NCI-H2171 treated with DMSO at 0.1 percent for 48 hours (cell line): Measurements from ENCODE around the gene HIRA.

Source experiments
- DNase-seq: peaks from one replicate; lab custom pipeline; 2025; lab: John Stamatoyannopoulos, UW

HIRA gene

GRCh38 chr22:19440411-19441195 lies 9.1 kb upstream of the HIRA start:
- DNase-seq, result no peak

GRCh38 chr22:19438298-19438697 lies 6.8 kb upstream of the HIRA start:
- DNase-seq, result peak; percentile 98

DNA sequence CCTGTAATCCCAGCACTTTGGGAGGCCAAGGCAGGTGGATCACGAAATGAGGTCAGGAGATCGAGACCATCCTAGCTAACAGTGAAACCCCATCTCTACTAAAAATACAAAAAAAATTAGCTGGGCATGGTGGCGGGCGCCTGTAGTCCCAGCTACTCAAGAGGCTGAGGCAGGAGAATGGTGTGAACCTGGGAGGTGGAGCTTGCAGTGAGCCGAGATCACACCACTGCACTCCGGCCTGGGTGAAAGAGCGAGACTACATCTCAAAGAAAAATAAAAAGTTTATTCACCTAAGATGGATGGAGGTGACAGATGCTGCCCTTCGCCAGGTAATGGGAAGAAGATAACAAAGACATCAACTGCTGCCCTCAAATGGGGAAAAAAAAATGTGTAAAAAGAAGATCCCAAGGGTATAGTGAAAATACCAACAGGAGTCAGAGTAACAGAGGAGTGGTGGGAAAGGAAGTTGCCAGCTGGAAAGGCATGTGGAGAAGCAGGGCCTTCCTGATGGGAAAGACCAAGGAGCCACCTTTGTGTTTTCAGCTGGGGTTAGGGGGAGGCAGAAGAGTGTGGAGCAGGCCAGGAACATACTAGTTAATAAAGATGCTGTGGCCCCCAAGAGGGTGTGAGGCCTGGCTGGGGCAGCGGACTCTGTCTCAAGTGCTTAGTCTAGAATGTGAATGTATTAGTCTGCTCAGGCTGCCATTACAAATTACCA lies 5.1 kb upstream of the HIRA start:
- DNase-seq, result peak; percentile 91

GRCh38 chr22:19434829-19435580 lies 3.5 kb upstream of the HIRA start:
- no peak for DNase-seq

DNA sequence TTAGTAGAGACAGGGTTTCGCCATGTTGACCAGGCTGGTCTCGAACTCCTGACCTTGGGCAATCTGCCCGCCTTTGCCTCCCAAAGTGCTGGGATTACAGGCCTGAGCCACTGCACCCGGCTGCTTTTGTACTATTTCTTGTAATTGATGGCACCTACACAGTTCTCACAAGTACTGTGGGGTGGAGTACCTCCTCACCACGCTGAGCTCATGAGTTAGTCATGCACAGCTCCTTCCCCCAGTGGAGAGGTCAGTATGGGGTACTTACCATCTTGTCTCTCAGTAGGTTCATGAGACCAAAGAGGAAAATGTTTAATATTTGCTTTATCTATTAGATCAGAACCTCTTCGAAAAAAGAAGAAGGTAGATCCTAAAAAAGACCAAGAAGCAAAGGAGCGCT lies 2.9 kb upstream of the HIRA start:
- DNase-seq, result no peak

DNA sequence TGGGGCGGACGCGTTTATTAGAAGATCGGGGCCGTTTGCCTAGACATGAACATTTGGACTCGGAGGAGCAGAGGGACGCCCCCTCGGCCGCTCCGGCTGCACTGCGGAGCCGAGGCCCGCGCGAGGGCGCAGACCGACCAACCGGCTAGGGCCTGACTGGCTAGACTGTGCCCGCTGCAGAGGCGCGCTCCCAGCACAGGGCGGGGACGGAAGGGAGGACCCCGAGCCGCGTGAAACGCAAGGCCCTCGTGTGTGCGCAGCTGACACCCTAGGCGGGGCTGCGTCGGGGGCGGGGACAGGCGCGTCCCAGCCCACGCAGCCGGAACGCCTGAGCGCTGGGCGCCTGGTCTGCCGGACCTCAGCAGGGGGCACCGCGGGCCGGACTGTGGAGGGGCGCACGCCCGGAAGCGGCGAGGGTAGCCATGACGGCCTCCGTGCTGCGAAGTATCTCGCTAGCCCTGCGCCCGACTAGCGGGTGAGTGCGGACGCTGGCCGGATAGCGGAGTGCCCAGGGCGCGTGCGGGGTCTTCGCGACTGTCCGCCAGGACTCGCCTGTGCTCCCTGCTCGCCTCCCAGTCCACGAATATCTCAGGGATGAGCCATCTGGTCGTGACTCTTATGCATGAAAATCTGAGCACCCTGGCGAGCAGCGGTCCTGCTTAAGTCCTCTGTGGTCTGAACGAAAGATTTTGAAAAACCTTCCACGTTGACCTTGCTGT lies 759 bp upstream of the HIRA start, which contains the start of gene MRPL40:
TSS of gene MRPL40 (plus strand) at position 413 of the 719 bp plus-strand sequence. CDS start at position 423, 10 bp downstream.
- peak; percentile 89 for DNase-seq

GRCh38 chr22:19430890-19431541 lies 517 bp downstream of the HIRA start:
- peak; percentile 33 for DNase-seq

DNA sequence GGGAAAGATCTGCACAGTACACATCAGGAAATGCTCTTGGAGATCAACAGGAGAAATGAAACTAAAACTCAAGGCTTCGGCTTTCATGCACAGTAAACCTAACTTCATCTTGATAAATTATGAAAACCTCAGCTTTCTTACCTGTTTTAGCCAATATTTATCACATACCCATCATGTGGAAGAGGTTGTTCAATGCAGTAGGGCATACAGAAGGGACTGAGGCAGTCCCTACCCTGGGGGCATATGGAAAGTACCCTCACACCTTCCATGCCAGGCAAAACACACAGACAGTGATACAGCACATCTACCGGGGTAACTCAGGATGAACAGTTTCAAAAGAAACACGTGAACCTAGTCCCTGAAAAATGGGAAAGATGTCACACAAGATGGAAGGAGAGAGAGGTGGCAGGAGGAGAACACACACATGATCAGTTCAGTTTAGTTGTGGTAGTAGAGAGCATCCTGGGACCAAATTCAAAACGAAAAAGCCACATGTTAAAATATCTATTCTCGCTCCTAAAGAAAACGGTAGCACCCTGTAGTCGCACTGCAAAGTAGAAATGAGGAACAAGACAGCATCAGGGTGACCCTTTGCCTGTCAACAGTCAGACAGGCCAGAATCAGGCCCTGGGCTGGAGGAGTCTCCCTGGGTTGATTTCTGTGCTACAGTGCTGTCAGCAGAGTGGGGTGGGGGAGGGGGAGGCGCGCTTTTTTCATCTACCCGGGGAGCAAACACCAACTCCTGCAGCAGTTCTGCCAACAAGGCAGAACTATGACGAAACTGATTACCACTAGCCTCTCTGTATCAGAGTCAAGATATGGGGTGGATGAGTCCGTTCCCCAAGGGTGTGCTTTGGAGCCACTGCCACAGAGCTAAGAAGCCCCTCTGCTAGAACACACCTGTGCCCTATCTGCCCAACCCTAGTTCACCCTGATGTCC lies 1.3 kb downstream of the HIRA start:
- DNase-seq, result peak; percentile 33

GRCh38 chr22:19424186-19424500 lies 7.4 kb downstream of the HIRA start:
- no peak for DNase-seq

DNA sequence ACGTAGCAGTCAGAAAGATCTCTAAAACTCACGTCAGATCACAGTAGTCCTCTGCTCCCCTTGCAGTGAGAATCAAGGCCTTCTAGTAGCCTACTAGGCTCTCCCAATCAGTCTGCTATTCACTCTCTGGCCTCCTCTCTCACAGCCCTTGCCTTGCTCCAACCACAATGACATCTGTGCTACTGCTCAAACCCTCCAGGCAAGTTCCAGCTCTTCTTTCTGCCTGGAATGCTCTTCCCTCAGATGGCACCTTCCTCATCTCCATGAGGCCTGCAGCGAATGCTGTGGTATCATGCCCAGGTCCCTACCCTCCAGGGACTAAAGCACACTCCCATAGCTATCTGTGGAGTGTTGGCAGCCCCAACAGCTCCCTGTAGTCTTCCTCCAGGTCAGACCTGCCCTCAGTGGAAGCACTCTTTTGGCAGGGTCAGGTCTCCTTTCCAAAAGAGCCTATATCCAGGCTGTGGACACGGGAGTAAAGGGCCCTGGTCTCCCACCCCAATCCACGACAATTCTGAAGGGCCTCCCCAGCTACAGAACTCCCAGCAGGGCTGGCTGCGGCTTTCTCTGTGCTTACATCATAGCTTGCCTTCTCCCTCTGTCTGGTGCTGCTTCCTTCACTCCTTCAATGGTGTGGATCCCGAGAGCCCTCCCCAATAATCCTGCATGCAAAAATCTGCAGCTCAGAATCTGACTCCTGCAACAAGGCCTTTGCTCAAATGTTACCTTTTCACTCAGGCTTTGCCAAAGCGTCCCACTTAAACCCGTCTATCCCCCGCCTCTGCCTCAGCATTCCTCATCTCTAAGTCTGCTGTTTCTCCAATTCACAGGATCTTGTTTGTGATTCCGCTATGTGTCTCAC lies 8.9 kb downstream of the HIRA start:
- no peak for DNase-seq

DNA sequence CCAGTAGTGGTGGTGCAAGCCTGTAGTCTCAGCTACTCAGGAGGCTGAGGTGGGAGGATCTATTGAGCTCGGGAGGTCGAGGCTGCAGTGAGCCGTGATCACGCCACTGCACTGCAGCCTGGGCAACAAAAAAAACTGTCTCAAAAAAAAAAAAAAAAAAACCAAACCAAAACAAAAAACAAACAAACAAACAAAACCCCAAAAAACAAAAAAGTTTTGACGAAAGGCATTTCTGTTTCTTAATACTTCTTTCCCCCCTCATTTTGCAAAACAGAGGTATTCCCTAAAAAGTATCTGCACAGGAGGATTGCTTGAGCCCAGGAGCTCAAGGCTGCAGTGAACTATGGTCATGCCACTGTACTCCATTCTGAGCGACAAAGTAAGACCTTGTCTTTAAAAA lies 11.2 kb downstream of the HIRA start:
- DNase-seq, result no peak

DNA sequence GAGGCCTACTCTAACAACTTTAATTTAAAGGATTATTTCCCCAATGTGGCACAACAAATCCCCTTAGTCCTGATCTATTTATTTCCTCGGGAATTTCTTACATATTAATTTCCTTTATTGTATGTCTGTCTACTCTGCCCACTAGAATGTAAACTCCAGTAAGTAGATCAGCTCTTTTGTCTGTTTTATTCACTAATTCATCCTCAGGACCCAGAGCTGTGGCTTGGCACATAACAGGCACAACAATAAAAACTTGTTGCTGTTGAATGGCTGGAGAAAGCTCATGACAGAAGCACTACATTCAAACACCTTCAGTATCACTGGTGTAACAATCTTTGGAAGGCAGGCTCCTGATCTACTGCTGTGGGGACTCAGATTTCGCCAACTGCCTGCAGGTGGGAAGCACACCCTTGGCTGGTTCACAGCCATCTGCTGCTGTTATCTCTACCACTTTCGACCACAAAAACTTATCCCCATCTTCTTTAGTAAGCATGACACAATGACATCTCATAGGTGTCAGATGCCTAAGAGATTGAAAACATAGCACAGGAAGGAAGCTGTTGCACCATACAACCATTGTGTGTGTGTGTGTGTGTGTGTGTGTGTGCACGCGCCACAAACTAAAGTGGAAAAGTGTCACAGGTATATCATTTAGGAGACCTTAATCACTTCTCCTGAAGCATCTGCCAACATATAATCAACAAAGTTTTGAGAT lies 11.9 kb downstream of the HIRA start:
- DNase-seq, result peak; percentile 86

GRCh38 chr22:19419086-19419463 lies 12.5 kb downstream of the HIRA start:
- DNase-seq, result no peak

DNA sequence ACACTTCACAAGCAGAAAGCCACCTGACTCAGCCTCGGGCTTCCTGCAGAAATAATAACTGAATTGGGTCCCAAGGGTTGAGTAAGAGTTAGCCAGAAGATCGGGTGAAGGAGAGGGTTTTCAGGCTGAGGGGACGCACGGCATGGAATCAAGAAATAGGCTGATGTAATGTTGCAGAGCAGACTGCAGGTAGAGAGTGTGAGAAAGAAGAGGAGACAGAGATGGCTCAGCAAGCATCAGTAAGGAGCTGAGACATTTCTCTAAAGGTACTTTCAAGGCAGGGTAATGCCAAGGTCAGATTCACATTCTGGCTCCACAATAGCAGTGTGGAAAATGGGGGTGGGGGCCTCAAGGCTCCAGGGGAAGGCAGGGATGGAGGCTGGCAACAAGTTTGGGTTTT lies 18.6 kb downstream of the HIRA start:
- no peak for DNase-seq

- no peak for DNase-seq
Measured at GRCh38 chr22:19412478-19412877, 19.1 kb downstream of the HIRA start.

- DNase-seq, result no peak
Measured at GRCh38 chr22:19411690-19412045, 19.9 kb downstream of the HIRA start.

DNA sequence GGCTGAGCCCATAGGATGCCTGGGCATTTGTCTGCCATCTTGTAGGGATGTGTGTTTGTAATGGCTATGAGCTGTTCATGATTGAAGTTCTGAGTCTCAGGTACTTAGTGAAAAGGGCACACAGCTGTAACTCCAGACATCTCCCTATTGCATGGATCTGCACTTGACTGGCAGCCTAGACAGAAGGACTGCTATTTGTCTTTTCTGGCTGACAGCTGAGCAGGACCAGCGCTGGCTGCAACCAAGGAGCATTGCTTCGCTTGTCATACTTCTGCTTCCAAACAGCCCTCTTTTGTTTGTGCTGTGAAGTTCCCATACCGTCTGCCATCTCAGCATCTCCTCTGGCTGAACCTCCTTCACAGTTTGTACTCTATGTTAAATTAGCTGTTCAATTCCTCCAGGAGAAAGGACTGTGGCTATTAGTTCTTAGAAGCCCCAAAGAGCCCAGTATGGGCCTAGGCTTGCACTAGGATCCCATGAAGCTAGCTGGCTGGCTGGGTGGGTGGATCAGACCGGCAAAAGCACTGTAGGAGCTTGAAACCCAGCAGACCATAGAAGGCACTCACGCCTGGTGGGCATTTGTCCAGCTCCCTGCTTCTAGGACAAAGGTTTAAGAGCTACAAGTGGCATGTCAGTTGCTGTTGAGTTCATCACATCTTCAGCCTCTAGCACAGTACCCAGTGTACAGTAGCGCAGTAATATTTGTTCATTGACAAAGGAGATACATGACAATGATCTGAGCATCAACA lies 20.4 kb downstream of the HIRA start:
- no peak for DNase-seq
